HG02571 (cell line): Measurements from ENCODE around the gene CPSF4.
A peak's percentile ranks its signal among the peaks of the same experiment; 100 is the strongest.

Experiments
- ATAC-seq: cut with Tn5 transposase; IDR thresholded peaks from one replicate; pipeline ENCODE4 v1.9.1; 2021; ENCODE audit warnings: mild to moderate bottlenecking, moderate library complexity; ENCODE audit not compliant: unreplicated experiment

The CPSF4 gene

DNA sequence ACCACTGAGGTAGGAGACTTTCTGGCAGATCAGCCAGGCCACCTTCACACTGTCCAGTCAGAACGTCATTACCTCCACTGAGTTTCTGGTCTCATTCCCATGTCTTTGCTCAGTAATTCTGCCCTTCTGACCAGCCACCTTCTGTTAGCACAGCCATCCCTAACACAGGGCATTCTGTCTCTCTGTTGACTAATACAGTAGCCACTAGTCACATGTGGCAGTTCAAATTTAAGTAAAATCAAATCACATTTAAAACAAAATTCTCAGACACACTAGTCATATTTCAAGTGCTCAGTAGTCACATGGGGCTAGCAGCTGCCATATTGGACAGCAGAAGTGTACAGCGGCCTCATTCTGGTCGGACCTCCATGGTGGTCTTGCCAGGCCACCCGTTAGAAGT lies 7.4 kb downstream of the CPSF4 start:
- no peak for ATAC-seq

DNA sequence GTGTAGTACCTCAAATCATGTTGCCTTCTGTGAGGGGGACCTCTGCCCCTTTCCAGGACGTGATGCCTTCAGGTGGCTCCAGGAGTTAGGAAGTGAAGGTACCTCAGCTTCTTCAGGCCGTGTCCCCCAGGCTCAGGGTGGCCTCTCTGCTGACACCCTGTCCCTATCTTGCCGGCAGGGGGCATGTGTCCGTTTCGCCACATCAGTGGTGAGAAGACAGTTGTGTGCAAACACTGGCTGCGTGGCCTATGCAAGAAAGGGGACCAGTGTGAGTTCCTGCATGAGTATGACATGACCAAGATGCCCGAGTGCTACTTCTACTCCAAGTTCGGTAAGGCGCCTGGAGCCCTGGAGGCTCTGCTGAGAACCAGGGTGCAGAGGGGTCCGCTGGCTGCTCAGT lies 9.2 kb downstream of the CPSF4 start:
- no peak for ATAC-seq

DNA sequence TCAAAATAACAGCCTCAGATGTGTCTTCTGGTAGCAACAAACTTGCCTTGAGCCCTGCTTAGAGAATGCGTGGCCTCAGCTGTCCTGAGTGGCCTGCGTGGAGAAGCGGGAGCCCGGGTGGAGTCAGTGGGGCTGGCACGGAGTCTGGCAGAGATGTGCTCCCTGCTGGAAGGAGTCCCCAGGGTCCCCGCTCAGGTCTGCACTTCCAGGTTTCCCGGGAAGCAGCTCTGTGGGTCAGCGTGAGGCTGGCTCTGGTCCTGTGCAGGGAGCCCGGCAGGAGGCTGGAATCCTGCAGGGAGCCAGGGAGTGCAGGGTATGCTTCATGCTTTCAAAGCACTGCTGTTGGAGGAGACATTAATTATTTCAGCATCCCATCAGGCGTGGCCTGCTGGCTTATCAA lies 10.1 kb downstream of the CPSF4 start:
- ATAC-seq: no peak

DNA sequence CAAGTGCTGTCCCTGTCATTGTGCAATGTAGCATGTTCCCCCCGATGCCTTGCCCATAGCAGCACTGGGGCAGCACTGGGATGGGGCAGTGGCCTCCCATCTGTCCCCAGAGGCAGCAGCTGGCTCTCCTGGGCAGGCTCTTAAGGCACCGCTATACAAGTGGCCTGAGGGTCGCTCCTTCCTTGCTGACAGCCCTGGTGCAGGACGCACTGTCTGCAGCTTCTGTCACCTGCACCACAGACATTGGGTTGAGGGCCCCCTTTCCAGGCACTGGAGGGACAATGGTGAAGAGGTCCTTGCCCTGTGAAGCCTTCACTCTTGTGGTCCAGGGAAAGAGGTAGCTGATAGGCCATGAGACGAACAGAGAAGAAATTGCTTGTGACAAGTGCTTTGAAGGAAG lies 10.6 kb downstream of the CPSF4 start:
- no peak for ATAC-seq

DNA sequence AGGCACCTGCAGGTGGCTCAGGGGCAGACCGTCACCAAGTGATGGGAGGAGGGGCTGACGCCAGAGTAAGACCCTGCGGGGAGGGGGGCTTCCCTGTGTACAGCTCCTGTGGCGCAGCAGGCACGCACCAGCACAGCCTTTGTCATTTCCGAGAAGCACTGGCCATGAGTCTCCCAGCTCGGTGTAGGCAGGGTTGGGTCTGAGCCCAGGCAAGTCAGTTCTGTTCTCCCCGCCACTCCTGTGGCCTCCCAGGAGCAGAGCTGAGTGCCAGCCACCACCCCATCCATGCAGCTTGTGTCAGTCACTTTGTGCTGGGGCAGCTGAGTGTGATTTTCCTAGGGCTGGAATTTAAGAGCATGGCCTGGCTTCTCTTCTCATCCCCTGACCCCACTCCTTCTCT lies 13.2 kb downstream of the CPSF4 start:
- no peak for ATAC-seq

DNA sequence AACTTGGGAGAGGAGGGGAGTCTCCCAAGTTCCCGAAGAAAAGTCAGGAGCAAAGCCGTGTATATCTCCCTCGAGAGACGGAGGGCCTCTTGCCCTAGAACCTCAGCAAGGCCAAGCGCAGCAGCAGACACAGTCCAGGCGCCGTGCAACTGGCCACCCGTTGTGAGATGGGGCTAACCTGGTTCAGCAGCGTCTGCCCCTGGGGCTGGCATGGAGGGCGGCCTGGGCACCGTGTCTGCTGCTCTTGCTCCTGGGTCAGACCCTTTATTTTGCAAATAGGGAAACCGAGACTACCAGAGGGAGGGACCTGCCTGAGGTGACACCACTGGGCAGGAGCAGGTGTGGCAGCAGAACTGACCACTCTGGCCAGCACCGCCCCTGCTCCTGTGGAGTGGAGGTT lies 13.8 kb downstream of the CPSF4 start:
- ATAC-seq: no peak

DNA sequence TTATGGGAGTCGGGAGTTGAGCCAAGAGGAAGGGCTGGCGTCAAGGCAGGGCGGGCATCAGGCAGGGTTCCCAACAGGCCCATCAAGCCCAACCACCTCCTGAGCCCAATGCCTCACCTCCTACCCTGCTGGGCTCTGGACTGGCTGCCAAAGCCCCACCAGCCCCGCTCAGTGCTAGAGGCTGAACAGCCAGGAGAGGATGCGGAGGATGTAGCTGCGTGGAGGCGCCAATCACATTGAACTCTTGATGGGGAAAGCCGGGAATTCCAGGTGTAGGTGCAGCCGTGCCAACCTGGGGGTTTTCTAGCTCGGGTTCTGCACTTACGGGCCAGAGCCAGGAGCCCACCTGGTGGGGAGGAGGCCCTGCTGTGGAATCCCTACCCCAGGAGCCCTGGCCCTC lies 14.4 kb downstream of the CPSF4 start:
- ATAC-seq: no peak

DNA sequence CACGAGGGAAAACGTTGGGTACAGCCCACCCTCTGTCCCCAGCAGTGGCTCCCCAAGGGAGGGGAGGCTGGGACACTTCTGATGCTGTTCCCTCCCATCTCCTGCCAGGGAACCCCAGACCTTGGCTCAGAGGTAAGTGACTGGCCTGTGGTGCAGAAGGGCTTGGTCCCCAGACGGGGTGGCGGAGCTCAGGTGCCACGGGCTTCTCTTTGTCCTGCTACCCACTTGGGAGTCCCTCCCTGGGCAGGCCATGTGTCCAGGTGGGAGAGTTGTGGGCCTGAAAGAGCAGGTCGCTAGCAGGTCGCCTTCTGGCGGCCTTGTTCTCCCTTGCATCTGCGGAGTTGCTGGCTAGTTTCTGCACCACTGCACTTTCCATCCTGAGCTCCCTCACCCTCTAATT lies 17.1 kb downstream of the CPSF4 start:
- ATAC-seq: no peak

DNA sequence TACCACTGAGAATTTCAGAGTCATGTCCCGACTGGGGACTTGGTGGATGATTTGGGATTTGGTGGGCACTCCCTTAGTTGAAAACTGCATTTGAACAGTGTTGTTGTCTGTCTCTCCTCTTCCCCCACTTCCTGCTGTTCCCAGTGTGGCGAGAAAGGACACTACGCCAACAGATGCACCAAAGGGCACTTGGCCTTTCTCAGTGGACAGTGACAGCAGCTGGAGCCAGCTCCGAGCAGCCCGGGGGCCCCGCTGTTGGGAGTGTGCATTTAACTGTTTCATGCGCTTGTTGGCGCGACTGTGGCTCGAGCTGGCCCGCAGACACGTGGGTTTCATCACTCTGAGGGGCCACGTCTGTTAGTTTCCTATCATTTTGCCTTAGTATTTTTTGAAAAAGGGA lies 17.5 kb downstream of the CPSF4 start:
- ATAC-seq: no peak

DNA sequence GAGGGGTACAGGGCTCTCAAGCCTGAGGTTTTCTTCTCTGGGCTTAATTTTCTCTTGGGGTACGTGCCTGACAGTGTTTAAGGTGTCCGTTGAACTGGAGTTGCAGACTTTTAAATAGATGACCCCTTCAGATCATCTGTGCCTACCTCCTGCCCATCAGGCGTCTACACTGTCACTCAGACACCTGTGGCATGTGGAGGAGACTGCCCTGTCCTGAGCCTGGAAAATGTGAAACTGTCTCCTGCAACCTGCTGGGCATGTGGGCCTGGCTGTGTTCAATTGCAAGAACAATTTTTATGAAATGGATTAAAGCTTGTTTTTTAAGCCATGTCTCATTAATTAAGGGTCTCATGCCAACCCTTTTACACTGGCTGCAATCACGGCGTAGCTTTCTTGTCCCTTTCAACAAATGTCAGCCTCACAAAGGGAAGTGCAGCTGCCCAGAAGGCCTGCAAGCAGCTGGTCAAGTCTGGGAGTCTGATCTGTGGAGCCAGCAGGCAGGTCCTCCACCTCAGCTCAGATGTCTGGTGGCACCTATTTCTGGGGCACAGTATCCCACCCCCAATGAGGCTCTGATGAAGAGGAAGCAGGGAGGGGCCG lies 18.4 kb downstream of the CPSF4 start:
- no peak for ATAC-seq

DNA sequence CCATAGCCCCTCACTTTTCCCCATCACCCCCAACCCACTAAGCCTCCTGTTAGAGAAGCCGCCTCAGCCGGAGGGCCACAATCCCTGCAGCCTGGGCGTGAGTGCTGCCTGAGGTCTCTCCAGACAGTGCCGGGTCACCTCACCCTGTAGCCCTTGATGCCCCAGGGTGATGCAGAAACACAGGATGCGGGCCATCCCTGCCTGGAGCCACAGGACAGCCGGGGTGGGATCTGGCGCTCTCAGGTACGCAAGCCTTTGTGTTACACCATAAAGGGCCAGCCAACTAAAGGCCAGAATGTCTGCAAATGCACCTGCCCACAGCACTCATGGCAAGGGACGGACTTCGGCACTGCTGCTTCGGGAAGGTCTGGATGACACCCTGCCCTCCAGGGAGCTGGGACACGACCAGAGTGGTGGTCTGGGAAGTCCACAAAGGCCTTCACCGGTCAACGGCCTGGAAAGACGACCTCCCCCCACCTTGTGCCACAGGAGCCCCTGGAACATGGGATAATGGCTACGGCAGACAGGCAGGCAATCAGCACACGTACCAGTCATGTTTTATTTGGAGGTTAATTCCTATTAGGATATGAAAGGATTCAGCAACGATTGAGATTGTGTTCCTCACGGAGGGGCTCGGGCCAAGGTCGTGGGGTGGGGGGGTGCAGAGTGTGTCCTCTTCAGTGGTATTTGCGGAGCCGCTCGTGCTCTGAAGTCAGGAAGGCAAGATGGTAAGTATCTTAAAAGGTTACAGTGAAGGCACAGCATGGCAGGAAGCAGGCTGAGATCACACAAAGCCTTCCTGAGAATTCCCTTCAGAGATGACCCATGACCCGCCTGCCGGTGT lies 19.1 kb downstream of the CPSF4 start:
- no peak for ATAC-seq

DNA sequence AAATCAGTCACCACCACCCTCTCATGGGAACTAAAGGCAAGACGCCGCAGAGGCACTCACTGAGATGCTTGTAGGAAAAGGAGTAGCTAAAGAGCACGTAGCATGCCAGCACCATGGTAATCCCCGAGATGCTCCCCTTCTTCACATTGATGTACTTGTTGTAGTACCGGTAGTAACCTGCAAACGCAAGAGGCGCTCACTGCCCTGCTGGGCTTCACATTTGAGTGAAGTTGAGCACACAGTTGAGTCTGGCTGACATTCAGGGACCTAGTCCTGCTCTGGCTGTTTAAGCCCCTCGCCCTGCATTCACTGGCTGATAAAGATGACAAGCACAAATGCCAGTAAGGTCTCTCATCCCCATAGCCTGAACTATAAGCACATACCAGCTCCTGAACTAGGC lies 20.3 kb downstream of the CPSF4 start:
- ATAC-seq: no peak

DNA sequence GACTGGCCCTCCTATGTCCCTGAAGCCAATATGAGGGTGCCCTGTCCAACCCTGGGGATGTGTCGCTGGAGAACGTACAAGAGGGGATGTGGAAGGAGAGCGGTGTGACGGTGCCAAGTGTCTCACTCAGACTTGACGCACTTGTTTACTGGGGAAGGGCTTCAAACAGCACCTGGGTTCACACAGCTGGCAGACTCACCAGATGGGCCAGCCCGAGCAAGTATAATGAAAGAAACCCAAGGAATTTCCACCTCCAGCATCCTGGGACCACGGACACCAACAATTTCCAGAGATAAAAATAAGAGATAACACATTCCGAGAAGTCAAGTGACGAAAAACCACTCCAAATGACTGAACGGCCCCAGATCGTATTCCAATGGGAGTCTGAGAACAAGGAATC lies 21.9 kb downstream of the CPSF4 start:
- no peak for ATAC-seq

DNA sequence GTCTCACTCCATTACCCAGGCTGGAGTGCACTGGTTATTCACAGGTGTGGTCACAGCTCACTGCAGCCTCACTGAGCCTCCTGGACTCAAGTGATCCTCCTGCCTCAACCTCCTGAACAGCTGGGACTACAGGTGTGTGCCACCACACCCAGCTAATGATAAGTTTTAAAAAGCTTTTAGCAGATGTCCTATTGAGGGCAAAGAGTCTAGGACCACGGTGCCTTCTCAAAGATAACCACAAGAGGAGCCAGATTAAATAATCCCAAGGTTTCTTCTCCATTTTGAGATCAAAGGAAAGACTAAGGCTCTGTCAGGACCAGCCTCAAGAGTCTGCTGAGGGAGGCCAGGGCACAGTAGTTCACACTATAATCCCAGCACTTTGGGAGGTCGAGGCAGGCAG lies 22.5 kb downstream of the CPSF4 start:
- ATAC-seq: no peak

DNA sequence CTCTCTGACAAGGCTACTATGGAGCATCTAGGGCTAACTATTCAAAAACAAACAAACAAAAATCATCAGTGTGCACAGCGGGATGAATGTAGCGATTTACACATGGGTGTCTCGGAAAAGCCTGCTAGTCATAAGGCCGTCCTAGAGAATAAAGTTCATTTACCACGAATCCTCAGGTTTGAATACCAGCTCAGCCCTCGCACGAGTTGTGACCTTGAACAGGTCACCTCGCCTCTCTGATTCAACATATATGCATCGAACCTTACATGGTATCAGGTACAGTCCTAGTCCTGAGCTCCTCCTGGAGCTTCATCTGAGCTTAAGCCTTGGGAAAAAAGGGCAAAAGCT lies 26.7 kb downstream of the CPSF4 start:
- no peak for ATAC-seq

DNA sequence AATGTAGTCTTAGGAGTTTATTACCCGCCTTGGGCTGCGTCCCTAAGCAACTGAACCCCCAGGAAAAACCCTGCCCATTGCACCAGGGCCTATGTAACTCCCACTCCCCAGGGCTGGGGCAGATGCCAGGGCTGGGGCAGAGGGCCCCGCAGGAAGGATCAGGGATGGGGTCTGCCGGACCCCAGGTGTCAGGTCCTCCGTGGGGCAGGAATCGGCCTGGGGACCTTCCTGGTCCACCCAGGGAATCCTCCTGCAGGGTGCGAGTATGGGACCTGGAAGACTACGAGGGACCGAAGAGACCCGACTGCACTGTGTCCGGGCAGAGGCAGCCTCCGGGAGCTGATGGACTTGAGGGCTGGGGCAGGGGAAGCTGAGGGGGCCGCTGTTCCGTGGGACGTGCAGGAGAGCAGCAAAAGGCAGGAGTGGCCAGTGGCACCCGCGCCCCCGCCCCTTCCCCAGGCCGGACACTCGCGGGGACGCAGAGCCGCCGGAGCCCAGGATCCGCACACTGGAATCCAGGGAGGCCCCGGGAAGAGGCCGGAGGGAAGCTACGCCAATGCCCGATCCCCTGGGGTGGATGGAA lies 29.7 kb downstream of the CPSF4 start:
- no peak for ATAC-seq

DNA sequence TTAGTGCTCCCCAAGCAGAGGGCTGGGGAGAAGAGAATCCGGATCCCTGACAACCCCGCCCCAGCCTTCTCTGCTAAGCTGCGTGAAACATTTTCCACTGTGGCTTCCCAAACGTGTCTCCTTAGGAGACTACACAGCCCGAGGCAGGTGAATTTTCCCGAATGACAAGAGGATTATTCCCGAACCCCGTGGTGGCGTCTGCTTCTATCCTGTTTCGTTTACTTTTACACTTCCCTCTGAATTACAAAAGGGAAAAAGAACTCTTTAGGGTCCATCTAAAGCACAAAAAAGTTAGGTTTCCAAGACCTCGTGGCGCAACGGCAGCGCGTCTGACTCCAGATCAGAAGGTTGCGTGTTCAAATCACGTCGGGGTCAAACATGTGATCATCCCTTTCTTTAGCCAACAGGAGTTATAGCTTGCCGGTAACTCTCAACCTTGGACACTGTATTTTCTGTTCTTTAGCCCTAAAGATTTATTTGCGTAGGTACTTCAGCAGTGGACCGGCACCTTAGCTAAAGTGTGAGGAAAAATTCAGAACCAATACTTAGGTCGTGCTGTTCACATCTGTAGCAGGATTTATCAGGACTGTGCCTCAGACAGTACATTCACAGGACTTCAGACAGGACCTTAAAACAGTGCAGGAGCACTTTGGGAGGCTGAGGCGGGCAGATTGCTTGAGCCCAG lies 30.8 kb downstream of the CPSF4 start:
- no peak for ATAC-seq

DNA sequence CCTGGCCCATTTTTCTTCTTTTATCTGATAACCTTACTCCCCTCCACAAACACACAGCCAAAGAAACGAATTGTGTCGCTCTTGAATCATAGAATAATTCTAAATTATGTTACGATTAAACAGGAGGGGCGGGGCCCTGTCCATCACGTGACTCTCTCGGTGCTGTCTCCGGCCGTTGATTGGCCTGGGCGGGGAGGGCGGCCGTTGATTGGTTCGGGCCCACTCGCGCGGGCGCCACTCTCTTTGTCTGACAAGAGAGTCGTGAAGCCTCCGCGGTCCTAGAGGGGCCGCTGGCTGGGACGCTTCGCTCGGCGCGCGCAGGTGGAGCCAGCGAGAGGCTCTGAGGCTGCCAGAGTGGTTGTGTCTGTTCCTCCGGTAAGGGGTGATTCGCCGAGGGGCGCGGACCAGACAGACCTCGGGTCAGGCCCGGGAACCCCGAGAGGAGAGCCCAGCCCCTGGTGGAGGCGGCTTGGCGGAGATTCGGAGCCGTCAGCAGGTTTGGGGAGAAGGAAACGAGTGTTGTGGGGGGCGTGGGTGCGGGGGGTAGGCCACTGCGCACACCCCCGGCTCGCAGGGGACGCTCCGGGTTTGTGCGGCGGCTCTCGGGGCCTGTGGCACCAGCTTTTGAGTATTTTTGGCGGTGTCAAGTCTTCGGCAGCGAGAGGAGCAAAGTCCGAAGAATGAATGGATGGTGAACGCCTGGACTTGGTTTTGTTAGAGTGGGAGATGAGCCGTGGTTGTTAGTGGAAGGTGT lies 34.0 kb downstream of the CPSF4 start, which contains the start of gene ZNF789:
Gene ZNF789 (plus strand): TSS at position 330 of the 754 bp plus-strand sequence. CDS start 3,567 bp downstream, outside the sequence.
- ATAC-seq: peak; percentile 92

DNA sequence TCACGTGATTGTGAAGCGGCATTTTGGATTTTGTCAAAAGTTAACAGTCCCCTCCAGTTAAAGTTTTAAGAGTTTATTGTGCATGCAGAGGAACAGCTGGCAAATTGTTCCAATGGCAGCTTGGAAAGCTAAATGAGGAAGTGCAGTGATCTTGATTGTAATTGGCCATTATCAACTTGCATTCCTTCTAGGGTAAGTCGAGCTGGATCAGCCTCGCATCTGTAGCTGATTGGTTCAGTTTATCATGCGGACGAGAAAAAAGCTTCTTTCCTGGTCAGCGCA lies 34.5 kb downstream of the CPSF4 start:
- no peak for ATAC-seq

DNA sequence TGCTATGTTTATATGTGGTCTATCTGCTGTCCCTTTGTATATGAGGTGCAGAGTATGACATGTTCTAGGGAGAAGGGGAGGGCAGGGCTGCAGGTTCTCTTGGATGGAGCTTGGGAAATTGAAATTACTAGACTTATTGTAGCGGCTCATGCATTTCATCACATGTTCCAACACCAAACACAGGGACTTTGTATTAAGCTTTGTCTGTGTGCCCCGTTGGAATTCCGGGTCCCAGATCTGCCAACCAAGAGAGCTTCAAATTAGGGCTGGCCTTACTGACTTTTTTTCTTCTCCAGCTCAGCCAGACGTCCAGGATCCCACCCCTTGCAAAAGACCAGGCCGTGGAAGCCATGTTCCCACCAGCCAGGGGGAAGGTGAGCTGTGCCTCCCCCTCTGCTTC lies 37.4 kb downstream of the CPSF4 start:
- ATAC-seq: no peak
